ENCODE results near the gene PROCA1.
A peak's percentile ranks its signal among the peaks of the same experiment; 100 is the strongest.

GRCh38 chr17:28725660-28726225 is 14.1 kb upstream of the PROCA1 start:
- TF ChIP-seq CTCF (IDR thresholded peaks at IDR 0.05; ENCODE audit: control extremely low read depth in 1 of 3, insufficient read depth in 1 of 3, low read depth in 1 of 3, low read length in 3 of 3): no peak
- TF ChIP-seq POLR2AphosphoS5 (IDR thresholded peaks at IDR 0.05; ENCODE audit: low read depth, low read length): peak; percentile 85
- no peak for TF ChIP-seq EP300 (IDR thresholded peaks at IDR 0.05; ENCODE audit: borderline replicate concordance in 1 of 2, low read depth in 2 of 2, low read length in 2 of 2)
- peak; percentile 93 for TF ChIP-seq PHF8 (conservative IDR thresholded peaks at IDR 0.05; ENCODE audit: low read depth, low read length)
- TF ChIP-seq POLR2A (IDR thresholded peaks at IDR 0.05; ENCODE audit: control extremely low read depth in 1 of 2, low read depth in 2 of 2, low read length in 2 of 2): peak; percentile 40 to 73
- TF ChIP-seq EZH2 (IDR thresholded peaks at IDR 0.05; ENCODE audit: low read depth, low read length, severe bottlenecking): no peak
- TF ChIP-seq HDAC6 (IDR thresholded peaks at IDR 0.05; ENCODE audit: low read depth, low read length): no peak
- no peak for TF ChIP-seq MAFK (IDR thresholded peaks at IDR 0.05; ENCODE audit: low read depth, low read length)
- TF ChIP-seq EGR1 (IDR thresholded peaks at IDR 0.05; ENCODE audit: borderline replicate concordance, low read depth, low read length): no peak
- 0 out of 2 replicates have a peak, but pooled peaks have one; percentile 36 for TF ChIP-seq CREB1 (IDR thresholded peaks at IDR 0.05)
- no peak for TF ChIP-seq BRCA1 (IDR thresholded peaks at IDR 0.05; ENCODE audit: low read depth, low read length)
- no peak for TF ChIP-seq KDM5A (IDR thresholded peaks at IDR 0.05; ENCODE audit: low read length)
- TF ChIP-seq TAF1 (IDR thresholded peaks at IDR 0.05; ENCODE audit: low read depth, low read length): peak; percentile 70
